Nucleus accumbens (tissue), 56 donors: ENCODE results near the gene LIN37.
A peak's percentile ranks its signal among the peaks of the same experiment; 100 is the strongest.

Experiments
- DNase-seq, 56 donors: peaks; one replicate each; lab custom pipeline; 2025; lab: John Stamatoyannopoulos, UW

Gene LIN37

GRCh38 chr19:35748106-35749020 lies at the start of gene LIN37:
Gene LIN37, plus strand, starts transcription at chr19:35748576. Its CDS starts 149 bp downstream, at chr19:35748725.
- peak; percentile 91 to 100 (median 99) for DNase-seq

GRCh38 chr19:35702223-35703012 lies 46.0 kb upstream of the LIN37 start:
- DNase-seq: peak; percentile 54 to 99 (median 95)

GRCh38 chr19:35703343-35703742 lies 45.0 kb upstream of the LIN37 start:
- DNase-seq: no peak

- peak in 3 of 56 donors; percentile 4 to 18 (median 4) for DNase-seq
Observed at GRCh38 chr19:35704218-35704617, 44.2 kb upstream of the LIN37 start, which contains the start of gene ZBTB32. Gene ZBTB32, plus strand, starts transcription at chr19:35704558. Its CDS starts 10,069 bp downstream, at chr19:35714627.

GRCh38 chr19:35708391-35708790 lies 40.0 kb upstream of the LIN37 start:
- no peak for DNase-seq

- DNase-seq: peak in 7 of 56 donors; percentile 2 to 31 (median 14)
Observed at GRCh38 chr19:35710784-35711723, 37.3 kb upstream of the LIN37 start.

GRCh38 chr19:35712567-35713505 lies 35.5 kb upstream of the LIN37 start:
- DNase-seq: no peak

GRCh38 chr19:35713506-35713850 lies 34.9 kb upstream of the LIN37 start:
- DNase-seq: no peak

GRCh38 chr19:35713904-35714495 lies 34.4 kb upstream of the LIN37 start:
- DNase-seq: no peak

- no peak for DNase-seq
Observed at GRCh38 chr19:35714601-35715354, 33.6 kb upstream of the LIN37 start.

- no peak for DNase-seq
Observed at GRCh38 chr19:35715355-35715809, 33.0 kb upstream of the LIN37 start.

GRCh38 chr19:35715981-35716800 lies 32.2 kb upstream of the LIN37 start:
- peak in 30 of 56 donors; percentile 50 to 91 (median 69) for DNase-seq

GRCh38 chr19:35716801-35717664 lies 31.3 kb upstream of the LIN37 start:
- DNase-seq: peak; percentile 56 to 97 (median 91)

- peak in 20 of 56 donors; percentile 20 to 96 (median 90) for DNase-seq
Observed at GRCh38 chr19:35717665-35718344, 30.6 kb upstream of the LIN37 start, which contains the start of gene KMT2B. Gene KMT2B, plus strand, starts transcription at chr19:35718003. Its CDS starts 16 bp downstream, at chr19:35718019.
